Measurements from ENCODE around the gene PLAAT5. TPM values are rescaled to one million over a fixed set of nuclear protein-coding genes. Genes with fewer than 3 reads are reported as not detected.

Gene PLAAT5
- polyA plus RNA-seq, 3 donors = 0.07 to 0.62 TPM; not detected in 1

DNA sequence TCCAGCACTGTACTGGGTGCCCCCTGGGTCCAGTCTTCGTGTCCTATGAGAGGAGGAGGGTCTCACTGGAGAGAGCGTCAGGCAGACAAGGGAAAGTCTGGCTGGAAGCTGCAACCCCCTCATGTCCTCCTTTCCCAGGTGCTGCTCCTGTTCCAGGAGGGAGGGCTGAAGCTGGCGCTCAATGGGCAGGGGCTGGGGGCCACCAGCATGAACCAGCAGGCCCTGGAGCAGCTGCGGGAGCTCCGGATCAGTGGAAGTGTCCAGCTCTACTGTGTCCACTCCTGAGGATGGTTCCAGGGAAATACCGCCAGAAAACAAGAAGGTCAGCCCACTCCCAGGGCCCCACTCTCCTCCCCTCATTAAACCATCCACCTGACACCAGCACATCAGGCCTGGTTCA lies 25.1 kb upstream of the PLAAT5 start:
- Histone ChIP-seq H3K9me3 (replicated peaks in 1 of 2; ENCODE audit: control insufficient read depth in 1 of 2, insufficient read depth in 1 of 2, low read length in 2 of 2) (no peaks in the 10 kb centered on the region), H3K79me2 (ENCODE audit: insufficient read depth, low read length) (no peaks in the 10 kb centered on the region), H3K27ac (ENCODE audit: low read depth in 1 of 2, low read length in 2 of 2) (no peak overlapping the region), H3K4me3 (replicated peaks in 1 of 3; ENCODE audit: low read depth in 2 of 3, low read length in 3 of 3) (no peak overlapping the region), H3K9ac (ENCODE audit: insufficient read depth, low read length, poor library complexity, severe bottlenecking) (no peak overlapping the region), H3K36me3 (replicated peaks in 1 of 2; ENCODE audit: control insufficient read depth in 1 of 2, insufficient read depth in 2 of 2, low read length in 2 of 2) (peaks cover 45 to 53% of the 10 kb centered on the region in 2 donors), H4K20me1 (ENCODE audit: insufficient read depth, low read length) (no peaks in the 10 kb centered on the region), H3K4me2 (replicated peaks; ENCODE audit: extremely low read depth, low read length, poor library complexity, severe bottlenecking) (no peak overlapping the region), H3K4me1 (ENCODE audit: control insufficient read depth in 1 of 2, insufficient read depth in 2 of 2, low read length in 2 of 2) (no peaks in the 10 kb centered on the region), H2AFZ (ENCODE audit: insufficient read depth, low read depth, low read length, poor library complexity, severe bottlenecking) (no peak overlapping the region), H3K27me3 (ENCODE audit: control insufficient read depth in 2 of 2, insufficient read depth in 2 of 2, low read length in 2 of 2) (no peaks in the 10 kb centered on the region)
- peaks cover 0 to 2% (median 2%) of the 10 kb centered on the region in 3 donors for H3K27me3 Mint-ChIP-seq (ENCODE audit: low read depth in 3 of 3)
- 100% methylated on average over 5 of the region's 6 CpGs for WGBS (ENCODE audit: insufficient coverage)
- H3K9me3 Mint-ChIP-seq = peaks cover 0 to 14% (median 8%) of the 10 kb centered on the region in 7 donors
- DNase-seq = no peak
- intact Hi-C loops (cut with micrococcal nuclease) = no loop called here
- no peak overlapping the region for H3K4me3 Mint-ChIP-seq
- H3K4me1 Mint-ChIP-seq = peaks cover 4% of the 10 kb centered on the region
- TF ChIP-seq, protein P1, sequence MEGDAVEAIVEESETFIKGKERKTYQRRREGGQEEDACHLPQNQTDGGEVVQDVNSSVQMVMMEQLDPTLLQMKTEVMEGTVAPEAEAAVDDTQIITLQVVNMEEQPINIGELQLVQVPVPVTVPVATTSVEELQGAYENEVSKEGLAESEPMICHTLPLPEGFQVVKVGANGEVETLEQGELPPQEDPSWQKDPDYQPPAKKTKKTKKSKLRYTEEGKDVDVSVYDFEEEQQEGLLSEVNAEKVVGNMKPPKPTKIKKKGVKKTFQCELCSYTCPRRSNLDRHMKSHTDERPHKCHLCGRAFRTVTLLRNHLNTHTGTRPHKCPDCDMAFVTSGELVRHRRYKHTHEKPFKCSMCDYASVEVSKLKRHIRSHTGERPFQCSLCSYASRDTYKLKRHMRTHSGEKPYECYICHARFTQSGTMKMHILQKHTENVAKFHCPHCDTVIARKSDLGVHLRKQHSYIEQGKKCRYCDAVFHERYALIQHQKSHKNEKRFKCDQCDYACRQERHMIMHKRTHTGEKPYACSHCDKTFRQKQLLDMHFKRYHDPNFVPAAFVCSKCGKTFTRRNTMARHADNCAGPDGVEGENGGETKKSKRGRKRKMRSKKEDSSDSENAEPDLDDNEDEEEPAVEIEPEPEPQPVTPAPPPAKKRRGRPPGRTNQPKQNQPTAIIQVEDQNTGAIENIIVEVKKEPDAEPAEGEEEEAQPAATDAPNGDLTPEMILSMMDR (IDR thresholded peaks at IDR 0.05) = no peak
- no peak overlapping the region for H3K27ac Mint-ChIP-seq
- H3K36me3 Mint-ChIP-seq = peaks cover 41 to 75% of the 10 kb centered on the region in 2 donors

DNA sequence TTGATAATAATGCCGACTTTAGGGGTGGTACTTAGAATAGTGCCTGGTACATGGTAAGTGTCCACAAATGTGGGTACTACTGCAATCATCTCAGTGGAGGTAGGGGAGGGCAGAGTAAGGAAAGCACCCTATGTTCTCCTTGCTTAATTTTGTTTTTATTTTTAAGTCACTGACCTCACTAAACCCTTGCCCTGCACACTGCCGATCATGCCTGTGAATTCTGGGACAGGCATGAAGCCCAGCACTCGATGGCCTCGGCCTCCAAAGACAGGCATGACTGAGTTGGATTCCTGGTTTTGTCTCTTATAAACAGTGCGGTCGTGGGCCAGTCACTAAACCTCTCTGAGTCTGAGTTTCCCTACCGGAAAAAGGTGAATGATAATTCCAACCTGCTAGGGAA lies 21.8 kb upstream of the PLAAT5 start:
- intact Hi-C loops (cut with micrococcal nuclease) = no loop called here
- no peak for DNase-seq
- Histone ChIP-seq H3K4me1 (ENCODE audit: control insufficient read depth in 1 of 2, insufficient read depth in 2 of 2, low read length in 2 of 2) (peaks cover 12 to 13% of the 10 kb centered on the region in 2 donors), H3K9me3 (replicated peaks in 1 of 2; ENCODE audit: control insufficient read depth in 1 of 2, insufficient read depth in 1 of 2, low read length in 2 of 2) (no peaks in the 10 kb centered on the region), H3K79me2 (ENCODE audit: insufficient read depth, low read length) (peaks cover 5% of the 10 kb centered on the region), H3K36me3 (replicated peaks in 1 of 2; ENCODE audit: control insufficient read depth in 1 of 2, insufficient read depth in 2 of 2, low read length in 2 of 2) (peaks cover 66 to 81% of the 10 kb centered on the region in 2 donors), H3K27ac (ENCODE audit: low read depth in 1 of 2, low read length in 2 of 2) (no peak overlapping the region), H3K4me2 (replicated peaks; ENCODE audit: extremely low read depth, low read length, poor library complexity, severe bottlenecking) (no peak overlapping the region), H3K9ac (ENCODE audit: insufficient read depth, low read length, poor library complexity, severe bottlenecking) (no peak overlapping the region), H3K27me3 (ENCODE audit: control insufficient read depth in 2 of 2, insufficient read depth in 2 of 2, low read length in 2 of 2) (no peaks in the 10 kb centered on the region), H3K4me3 (replicated peaks in 1 of 3; ENCODE audit: low read depth in 2 of 3, low read length in 3 of 3) (no peak overlapping the region), H4K20me1 (ENCODE audit: insufficient read depth, low read length) (no peaks in the 10 kb centered on the region), H2AFZ (ENCODE audit: insufficient read depth, low read depth, low read length, poor library complexity, severe bottlenecking) (no peak overlapping the region)
- Mint-ChIP-seq H3K27ac (peak overlapping the region in 1 of 7 donors; percentile 71), H3K27me3 (ENCODE audit: low read depth in 3 of 3) (peaks cover 0 to 2% (median 0%) of the 10 kb centered on the region in 3 donors), H3K36me3 (peaks cover 50 to 87% of the 10 kb centered on the region in 2 donors), H3K4me3 (no peak overlapping the region), H3K9me3 (peaks cover 0 to 2% (median 0%) of the 10 kb centered on the region in 7 donors), H3K4me1 (peaks cover 11% of the 10 kb centered on the region)
- TF ChIP-seq, protein P1 (IDR thresholded peaks at IDR 0.05) = no peak
- WGBS (ENCODE audit: insufficient coverage) = 98% methylated on average over 5 of the region's 7 CpGs
